ENCODE data around the gene MON2.

The MON2 gene

GRCh38 chr12:62625228-62625627 lies 158.6 kb downstream of the MON2 start:
- no peak for DNase-seq (ENCODE audit: low spot score)
- no peaks in the 10 kb centered on the region for H3K9me3 Mint-ChIP-seq
- no peaks in the 10 kb centered on the region for H3K4me1 Mint-ChIP-seq (ENCODE audit: low read depth)
- peaks cover 31% of the 10 kb centered on the region for H3K27me3 Mint-ChIP-seq (ENCODE audit: low read depth)
- H3K27ac Mint-ChIP-seq: no peak overlapping the region
- H3K4me3 Mint-ChIP-seq: no peak overlapping the region
- H3K36me3 Mint-ChIP-seq (ENCODE audit: low read depth): no peaks in the 10 kb centered on the region

GRCh38 chr12:62627181-62627580 lies 160.6 kb downstream of the MON2 start:
- DNase-seq (ENCODE audit: low spot score): no peak
- no peaks in the 10 kb centered on the region for H3K36me3 Mint-ChIP-seq (ENCODE audit: low read depth)
- H3K27me3 Mint-ChIP-seq (ENCODE audit: low read depth): peaks cover 46% of the 10 kb centered on the region
- H3K4me1 Mint-ChIP-seq (ENCODE audit: low read depth): peaks cover 3% of the 10 kb centered on the region
- H3K4me3 Mint-ChIP-seq: no peak overlapping the region
- H3K9me3 Mint-ChIP-seq: no peaks in the 10 kb centered on the region
- no peak overlapping the region for H3K27ac Mint-ChIP-seq

- Mint-ChIP-seq H3K27me3 (ENCODE audit: low read depth) (peaks cover 68% of the 10 kb centered on the region), H3K27ac (no peak overlapping the region), H3K9me3 (no peaks in the 10 kb centered on the region), H3K4me3 (no peak overlapping the region), H3K4me1 (ENCODE audit: low read depth) (peaks cover 5% of the 10 kb centered on the region), H3K36me3 (ENCODE audit: low read depth) (no peaks in the 10 kb centered on the region)
- no peak for DNase-seq (ENCODE audit: low spot score)
Observed at GRCh38 chr12:62629413-62629812, 162.8 kb downstream of the MON2 start.

GRCh38 chr12:62629971-62630739 lies 163.5 kb downstream of the MON2 start:
- H3K36me3 Mint-ChIP-seq (ENCODE audit: low read depth): no peaks in the 10 kb centered on the region
- peaks cover 74% of the 10 kb centered on the region for H3K27me3 Mint-ChIP-seq (ENCODE audit: low read depth)

GRCh38 chr12:62631471-62632410 lies 165.1 kb downstream of the MON2 start:
- DNase-seq (ENCODE audit: low spot score): peak; percentile 8
- peaks cover 5% of the 10 kb centered on the region for H3K4me1 Mint-ChIP-seq (ENCODE audit: low read depth)
- peaks cover 78% of the 10 kb centered on the region for H3K27me3 Mint-ChIP-seq (ENCODE audit: low read depth)
- H3K36me3 Mint-ChIP-seq (ENCODE audit: low read depth): no peaks in the 10 kb centered on the region
- H3K27ac Mint-ChIP-seq: no peak overlapping the region
- peak overlapping the region; percentile 73 for H3K4me3 Mint-ChIP-seq
- no peaks in the 10 kb centered on the region for H3K9me3 Mint-ChIP-seq

More at GRCh38 chr12:62629971-62630739, 163.5 kb downstream of the MON2 start:
- Mint-ChIP-seq H3K9me3 (no peaks in the 10 kb centered on the region), H3K4me1 (ENCODE audit: low read depth) (peaks cover 5% of the 10 kb centered on the region), H3K4me3 (no peak overlapping the region), H3K27ac (no peak overlapping the region)
- no peak for DNase-seq (ENCODE audit: low spot score)

GRCh38 chr12:62632411-62632918 lies 165.8 kb downstream of the MON2 start:
- peaks cover 84% of the 10 kb centered on the region for H3K27me3 Mint-ChIP-seq (ENCODE audit: low read depth)
- peaks cover 5% of the 10 kb centered on the region for H3K4me1 Mint-ChIP-seq (ENCODE audit: low read depth)
- no peak overlapping the region for H3K27ac Mint-ChIP-seq
- peak overlapping the region; percentile 73 for H3K4me3 Mint-ChIP-seq
- DNase-seq (ENCODE audit: low spot score): no peak
- H3K36me3 Mint-ChIP-seq (ENCODE audit: low read depth): no peaks in the 10 kb centered on the region
- H3K9me3 Mint-ChIP-seq: no peaks in the 10 kb centered on the region

GRCh38 chr12:62635649-62636048 lies 169.0 kb downstream of the MON2 start:
- Mint-ChIP-seq H3K27ac (no peak overlapping the region), H3K4me1 (ENCODE audit: low read depth) (peaks cover 5% of the 10 kb centered on the region), H3K4me3 (no peak overlapping the region), H3K36me3 (ENCODE audit: low read depth) (no peaks in the 10 kb centered on the region), H3K27me3 (ENCODE audit: low read depth) (peaks cover 63% of the 10 kb centered on the region), H3K9me3 (no peaks in the 10 kb centered on the region)
- no peak for DNase-seq (ENCODE audit: low spot score)

- Mint-ChIP-seq H3K27ac (no peak overlapping the region), H3K4me3 (no peak overlapping the region), H3K4me1 (ENCODE audit: low read depth) (peaks cover 8% of the 10 kb centered on the region), H3K27me3 (ENCODE audit: low read depth) (peaks cover 43% of the 10 kb centered on the region), H3K36me3 (ENCODE audit: low read depth) (no peaks in the 10 kb centered on the region), H3K9me3 (no peaks in the 10 kb centered on the region)
- DNase-seq (ENCODE audit: low spot score): no peak
Observed at GRCh38 chr12:62637679-62638078, 171.1 kb downstream of the MON2 start.

GRCh38 chr12:62640910-62641448 lies 174.4 kb downstream of the MON2 start:
- peak overlapping the region; percentile 74 for H3K27ac Mint-ChIP-seq
- no peaks in the 10 kb centered on the region for H3K9me3 Mint-ChIP-seq
- peak overlapping the region; percentile 48 for H3K4me3 Mint-ChIP-seq

GRCh38 chr12:62642486-62642885 lies 175.9 kb downstream of the MON2 start:
- H3K9me3 Mint-ChIP-seq: no peaks in the 10 kb centered on the region
- no peaks in the 10 kb centered on the region for H3K36me3 Mint-ChIP-seq (ENCODE audit: low read depth)
- H3K4me1 Mint-ChIP-seq (ENCODE audit: low read depth): peaks cover 8% of the 10 kb centered on the region
- H3K4me3 Mint-ChIP-seq: no peak overlapping the region
- H3K27me3 Mint-ChIP-seq (ENCODE audit: low read depth): peaks cover 7% of the 10 kb centered on the region
- H3K27ac Mint-ChIP-seq: no peak overlapping the region
- DNase-seq (ENCODE audit: low spot score): no peak

More at GRCh38 chr12:62640910-62641448, 174.4 kb downstream of the MON2 start:
- Mint-ChIP-seq H3K4me1 (ENCODE audit: low read depth) (peaks cover 8% of the 10 kb centered on the region), H3K36me3 (ENCODE audit: low read depth) (no peaks in the 10 kb centered on the region), H3K27me3 (ENCODE audit: low read depth) (peaks cover 13% of the 10 kb centered on the region)
- DNase-seq (ENCODE audit: low spot score): peak; percentile 46

GRCh38 chr12:62643486-62643885 lies 176.9 kb downstream of the MON2 start:
- Mint-ChIP-seq H3K9me3 (no peaks in the 10 kb centered on the region), H3K36me3 (ENCODE audit: low read depth) (no peaks in the 10 kb centered on the region)

GRCh38 chr12:62646566-62646965 lies 179.9 kb downstream of the MON2 start:
- Mint-ChIP-seq H3K36me3 (ENCODE audit: low read depth) (no peaks in the 10 kb centered on the region), H3K4me1 (ENCODE audit: low read depth) (peaks cover under 1% of the 10 kb centered on the region), H3K9me3 (no peaks in the 10 kb centered on the region), H3K27ac (no peak overlapping the region), H3K27me3 (ENCODE audit: low read depth) (peaks cover 7% of the 10 kb centered on the region), H3K4me3 (no peak overlapping the region)
- no peak for DNase-seq (ENCODE audit: low spot score)

More at GRCh38 chr12:62643486-62643885, 176.9 kb downstream of the MON2 start:
- DNase-seq (ENCODE audit: low spot score): no peak
- peaks cover 3% of the 10 kb centered on the region for H3K27me3 Mint-ChIP-seq (ENCODE audit: low read depth)
- no peak overlapping the region for H3K4me3 Mint-ChIP-seq
- no peak overlapping the region for H3K27ac Mint-ChIP-seq
- peaks cover 8% of the 10 kb centered on the region for H3K4me1 Mint-ChIP-seq (ENCODE audit: low read depth)

- DNase-seq (ENCODE audit: low spot score): no peak
- no peaks in the 10 kb centered on the region for H3K4me1 Mint-ChIP-seq (ENCODE audit: low read depth)
- peaks cover 15% of the 10 kb centered on the region for H3K27me3 Mint-ChIP-seq (ENCODE audit: low read depth)
- no peak overlapping the region for H3K27ac Mint-ChIP-seq
- H3K4me3 Mint-ChIP-seq: no peak overlapping the region
- H3K9me3 Mint-ChIP-seq: no peaks in the 10 kb centered on the region
- no peaks in the 10 kb centered on the region for H3K36me3 Mint-ChIP-seq (ENCODE audit: low read depth)
Observed at GRCh38 chr12:62647586-62647985, 181.0 kb downstream of the MON2 start.
